ENCODE results near the gene ZDHHC6.

The ZDHHC6 gene

DNA sequence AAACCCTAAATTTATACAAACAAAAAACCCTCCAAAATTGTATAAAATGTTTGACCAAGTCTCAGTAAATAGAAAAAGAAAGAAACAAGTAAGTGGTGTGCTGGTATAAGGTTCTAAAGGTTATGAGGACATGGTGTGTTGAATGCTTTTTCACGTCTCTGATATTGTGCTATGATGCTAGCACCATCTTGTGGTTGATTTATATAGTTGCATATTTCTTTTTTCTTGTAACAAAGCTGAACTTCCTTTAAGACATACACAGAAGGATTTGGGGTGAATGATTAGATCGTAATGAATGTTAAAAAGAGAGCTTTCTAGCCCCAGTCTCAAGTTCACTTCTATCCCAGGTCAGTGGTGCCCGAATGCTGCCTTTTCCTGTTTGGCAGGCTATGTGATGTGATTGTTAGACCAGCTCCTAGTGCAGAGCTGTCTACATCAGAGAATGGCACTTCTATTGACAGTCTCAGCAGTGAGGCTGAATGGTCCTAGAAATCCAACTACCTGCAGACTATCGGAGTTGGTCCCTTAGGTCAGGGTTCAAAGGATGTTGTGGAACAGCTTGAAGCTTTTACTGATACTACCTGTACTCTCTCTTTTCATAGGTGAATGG lies 25.3 kb upstream of the ZDHHC6 start:
- peak; percentile 89 for ATAC-seq
- TF ChIP-seq ZFP3 (CRISPR knock-in tag; IDR thresholded peaks at IDR 0.05) (no peak), PPARA (CRISPR knock-in tag; IDR thresholded peaks at IDR 0.05; ENCODE audit: borderline replicate concordance) (no peak), ZC3H10 (CRISPR knock-in tag; IDR thresholded peaks at IDR 0.05) (no peak), GLIS3 (CRISPR knock-in tag; IDR thresholded peaks at IDR 0.05) (no peak), OSR1 (CRISPR knock-in tag; IDR thresholded peaks at IDR 0.05) (no peak), ZFP30 (CRISPR knock-in tag; IDR thresholded peaks at IDR 0.05) (no peak), ZNF8 (CRISPR knock-in tag; IDR thresholded peaks at IDR 0.05) (no peak), TOX (CRISPR knock-in tag; IDR thresholded peaks at IDR 0.05; ENCODE audit: borderline replicate concordance) (no peak), ARNTL (CRISPR knock-in tag; IDR thresholded peaks at IDR 0.05; ENCODE audit: borderline replicate concordance, low read depth) (no peak), RARB (CRISPR knock-in tag; IDR thresholded peaks at IDR 0.05) (no peak), ZNF70 (CRISPR knock-in tag; IDR thresholded peaks at IDR 0.05) (no peak), ZNF565 (CRISPR knock-in tag; conservative IDR thresholded peaks at IDR 0.05; ENCODE audit: low read depth) (no peak), SNAI2 (CRISPR knock-in tag; IDR thresholded peaks at IDR 0.05) (no peak), ISL1 (CRISPR knock-in tag; IDR thresholded peaks at IDR 0.05) (no peak), POU6F1 (CRISPR knock-in tag; IDR thresholded peaks at IDR 0.05; ENCODE audit: borderline replicate concordance, low read depth) (no peak), TCF4 (CRISPR knock-in tag; IDR thresholded peaks at IDR 0.05; ENCODE audit: borderline replicate concordance) (no peak), CREB5 (CRISPR knock-in tag; IDR thresholded peaks at IDR 0.05; ENCODE audit: low read depth) (no peak)
- TF ChIP-seq, protein P1, sequence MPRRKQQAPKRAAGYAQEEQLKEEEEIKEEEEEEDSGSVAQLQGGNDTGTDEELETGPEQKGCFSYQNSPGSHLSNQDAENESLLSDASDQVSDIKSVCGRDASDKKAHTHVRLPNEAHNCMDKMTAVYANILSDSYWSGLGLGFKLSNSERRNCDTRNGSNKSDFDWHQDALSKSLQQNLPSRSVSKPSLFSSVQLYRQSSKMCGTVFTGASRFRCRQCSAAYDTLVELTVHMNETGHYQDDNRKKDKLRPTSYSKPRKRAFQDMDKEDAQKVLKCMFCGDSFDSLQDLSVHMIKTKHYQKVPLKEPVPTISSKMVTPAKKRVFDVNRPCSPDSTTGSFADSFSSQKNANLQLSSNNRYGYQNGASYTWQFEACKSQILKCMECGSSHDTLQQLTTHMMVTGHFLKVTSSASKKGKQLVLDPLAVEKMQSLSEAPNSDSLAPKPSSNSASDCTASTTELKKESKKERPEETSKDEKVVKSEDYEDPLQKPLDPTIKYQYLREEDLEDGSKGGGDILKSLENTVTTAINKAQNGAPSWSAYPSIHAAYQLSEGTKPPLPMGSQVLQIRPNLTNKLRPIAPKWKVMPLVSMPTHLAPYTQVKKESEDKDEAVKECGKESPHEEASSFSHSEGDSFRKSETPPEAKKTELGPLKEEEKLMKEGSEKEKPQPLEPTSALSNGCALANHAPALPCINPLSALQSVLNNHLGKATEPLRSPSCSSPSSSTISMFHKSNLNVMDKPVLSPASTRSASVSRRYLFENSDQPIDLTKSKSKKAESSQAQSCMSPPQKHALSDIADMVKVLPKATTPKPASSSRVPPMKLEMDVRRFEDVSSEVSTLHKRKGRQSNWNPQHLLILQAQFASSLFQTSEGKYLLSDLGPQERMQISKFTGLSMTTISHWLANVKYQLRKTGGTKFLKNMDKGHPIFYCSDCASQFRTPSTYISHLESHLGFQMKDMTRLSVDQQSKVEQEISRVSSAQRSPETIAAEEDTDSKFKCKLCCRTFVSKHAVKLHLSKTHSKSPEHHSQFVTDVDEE (CRISPR knock-in tag; IDR thresholded peaks at IDR 0.05): no peak
- TF ChIP-seq, protein P2, sequence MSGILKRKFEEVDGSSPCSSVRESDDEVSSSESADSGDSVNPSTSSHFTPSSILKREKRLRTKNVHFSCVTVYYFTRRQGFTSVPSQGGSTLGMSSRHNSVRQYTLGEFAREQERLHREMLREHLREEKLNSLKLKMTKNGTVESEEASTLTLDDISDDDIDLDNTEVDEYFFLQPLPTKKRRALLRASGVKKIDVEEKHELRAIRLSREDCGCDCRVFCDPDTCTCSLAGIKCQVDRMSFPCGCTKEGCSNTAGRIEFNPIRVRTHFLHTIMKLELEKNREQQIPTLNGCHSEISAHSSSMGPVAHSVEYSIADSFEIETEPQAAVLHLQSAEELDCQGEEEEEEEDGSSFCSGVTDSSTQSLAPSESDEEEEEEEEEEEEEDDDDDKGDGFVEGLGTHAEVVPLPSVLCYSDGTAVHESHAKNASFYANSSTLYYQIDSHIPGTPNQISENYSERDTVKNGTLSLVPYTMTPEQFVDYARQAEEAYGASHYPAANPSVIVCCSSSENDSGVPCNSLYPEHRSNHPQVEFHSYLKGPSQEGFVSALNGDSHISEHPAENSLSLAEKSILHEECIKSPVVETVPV (CRISPR knock-in tag; IDR thresholded peaks at IDR 0.05): no peak
- TF ChIP-seq, protein P3, sequence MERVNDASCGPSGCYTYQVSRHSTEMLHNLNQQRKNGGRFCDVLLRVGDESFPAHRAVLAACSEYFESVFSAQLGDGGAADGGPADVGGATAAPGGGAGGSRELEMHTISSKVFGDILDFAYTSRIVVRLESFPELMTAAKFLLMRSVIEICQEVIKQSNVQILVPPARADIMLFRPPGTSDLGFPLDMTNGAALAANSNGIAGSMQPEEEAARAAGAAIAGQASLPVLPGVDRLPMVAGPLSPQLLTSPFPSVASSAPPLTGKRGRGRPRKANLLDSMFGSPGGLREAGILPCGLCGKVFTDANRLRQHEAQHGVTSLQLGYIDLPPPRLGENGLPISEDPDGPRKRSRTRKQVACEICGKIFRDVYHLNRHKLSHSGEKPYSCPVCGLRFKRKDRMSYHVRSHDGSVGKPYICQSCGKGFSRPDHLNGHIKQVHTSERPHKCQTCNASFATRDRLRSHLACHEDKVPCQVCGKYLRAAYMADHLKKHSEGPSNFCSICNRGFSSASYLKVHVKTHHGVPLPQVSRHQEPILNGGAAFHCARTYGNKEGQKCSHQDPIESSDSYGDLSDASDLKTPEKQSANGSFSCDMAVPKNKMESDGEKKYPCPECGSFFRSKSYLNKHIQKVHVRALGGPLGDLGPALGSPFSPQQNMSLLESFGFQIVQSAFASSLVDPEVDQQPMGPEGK (CRISPR knock-in tag; IDR thresholded peaks at IDR 0.05; ENCODE audit: borderline replicate concordance): no peak

DNA sequence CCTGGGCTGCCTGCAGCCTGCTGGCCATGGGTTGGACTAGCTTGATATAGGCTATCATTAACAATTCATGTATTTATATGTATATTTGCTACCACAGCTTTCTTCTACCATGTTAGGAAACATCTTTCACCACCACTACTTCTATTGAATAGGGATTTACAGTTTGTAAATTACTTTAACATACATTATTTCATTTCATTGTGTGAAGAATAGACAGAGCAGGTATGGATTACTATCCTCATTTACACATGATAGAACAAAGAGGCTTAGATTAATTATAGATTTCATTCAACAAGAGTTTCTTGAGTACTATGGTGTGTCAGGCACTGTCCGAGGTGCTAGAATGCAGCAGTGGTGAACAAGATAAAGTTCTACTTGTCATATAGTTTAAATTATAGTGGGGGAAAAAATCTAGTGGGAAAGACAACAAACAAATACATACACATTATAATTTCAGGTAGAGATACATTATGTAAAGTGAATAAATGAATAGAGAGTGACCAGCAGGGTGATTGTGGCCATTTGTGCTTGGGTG lies 20.9 kb upstream of the ZDHHC6 start:
- ATAC-seq: no peak
- TF ChIP-seq ISL1 (CRISPR knock-in tag; IDR thresholded peaks at IDR 0.05) (no peak), ZNF565 (CRISPR knock-in tag; conservative IDR thresholded peaks at IDR 0.05; ENCODE audit: low read depth) (no peak), ZFP3 (CRISPR knock-in tag; IDR thresholded peaks at IDR 0.05) (no peak), TOX (CRISPR knock-in tag; IDR thresholded peaks at IDR 0.05; ENCODE audit: borderline replicate concordance) (no peak)

DNA sequence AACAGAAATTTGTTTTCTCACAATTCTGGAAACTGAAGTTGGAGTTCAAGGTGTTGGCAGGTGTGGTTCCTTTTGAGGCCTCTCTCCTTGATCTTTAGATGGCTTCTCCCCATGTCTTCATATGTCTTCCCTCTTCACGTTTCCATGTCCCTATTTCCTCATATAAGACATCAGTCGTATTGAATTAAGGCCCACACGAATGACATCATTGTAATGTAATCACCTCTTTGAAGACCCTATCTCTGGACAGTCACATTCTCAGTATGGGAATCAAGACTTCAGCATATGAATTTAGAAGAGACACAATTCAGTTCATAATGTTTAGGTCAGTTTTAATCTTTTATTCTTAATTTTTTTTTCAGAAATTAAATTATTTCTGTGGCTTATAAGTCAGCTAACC lies 20.1 kb upstream of the ZDHHC6 start:
- no peak for ATAC-seq

More for the DNA sequence above, 20.1 kb upstream of the ZDHHC6 start:
- TF ChIP-seq ARNTL (CRISPR knock-in tag; IDR thresholded peaks at IDR 0.05; ENCODE audit: borderline replicate concordance, low read depth) (no peak), POU6F1 (CRISPR knock-in tag; IDR thresholded peaks at IDR 0.05; ENCODE audit: borderline replicate concordance, low read depth) (no peak), OSR1 (CRISPR knock-in tag; IDR thresholded peaks at IDR 0.05) (no peak), TOX (CRISPR knock-in tag; IDR thresholded peaks at IDR 0.05; ENCODE audit: borderline replicate concordance) (no peak), ZNF8 (CRISPR knock-in tag; IDR thresholded peaks at IDR 0.05) (no peak), GLIS3 (CRISPR knock-in tag; IDR thresholded peaks at IDR 0.05) (no peak), ZNF70 (CRISPR knock-in tag; IDR thresholded peaks at IDR 0.05) (no peak), SNAI2 (CRISPR knock-in tag; IDR thresholded peaks at IDR 0.05) (no peak)
- TF ChIP-seq, protein P1 (CRISPR knock-in tag; IDR thresholded peaks at IDR 0.05): no peak
- TF ChIP-seq, protein P2 (CRISPR knock-in tag; IDR thresholded peaks at IDR 0.05): no peak
